ENCODE data around the gene RBM20. TPM values are rescaled to one million over a fixed set of nuclear protein-coding genes. Genes with fewer than 3 reads are reported as not detected.

RBM20 gene
- total RNA-seq, 1 experiment from 2014 or later: 0.17 TPM

GRCh38 chr10:110881905-110882304 lies 237.8 kb downstream of the RBM20 start:
- Histone ChIP-seq H3K4me2 (ENCODE audit: insufficient read depth, insufficient read length, low read length) (no peak overlapping the region), H3K23me2 (ENCODE audit: insufficient read length, low read depth, low read length, poor library complexity, severe bottlenecking) (no peaks in the 10 kb centered on the region), H2AK5ac (ENCODE audit: insufficient read length, low read length) (no peak overlapping the region), H3K56ac (ENCODE audit: insufficient read length, low read depth, low read length) (no peak overlapping the region), H3K9ac (ENCODE audit: extremely low read depth, insufficient read length, low read length) (no peak overlapping the region), H4K8ac (replicated peaks; ENCODE audit: insufficient read length, low read depth, low read length) (no peak overlapping the region), H2AFZ (ENCODE audit: low read length) (no peak overlapping the region), H3T11ph (ENCODE audit: low read length) (no peak overlapping the region), H3K9me3 (ENCODE audit: control insufficient read depth, low read depth, low read length) (no peaks in the 10 kb centered on the region), H2BK15ac (ENCODE audit: low read depth, low read length) (no peak overlapping the region), H2BK5ac (ENCODE audit: insufficient read length, low read length) (no peak overlapping the region), H4K91ac (ENCODE audit: insufficient read length, low read depth, low read length) (no peak overlapping the region), H3K23ac (ENCODE audit: insufficient read length, low read depth, low read length) (no peak overlapping the region), H3K27me3 (ENCODE audit: insufficient read depth, low read length) (no peaks in the 10 kb centered on the region), H3K4me1 (ENCODE audit: insufficient read depth, low read length) (no peaks in the 10 kb centered on the region), H3K79me1 (ENCODE audit: insufficient read depth, low read depth, low read length, poor library complexity, severe bottlenecking) (no peaks in the 10 kb centered on the region), H4K5ac (ENCODE audit: insufficient read length, low read depth, low read length) (no peak overlapping the region), H4K20me1 (ENCODE audit: control insufficient read depth, insufficient read depth, insufficient read length) (no peaks in the 10 kb centered on the region), H3K14ac (ENCODE audit: insufficient read depth, low read length) (no peak overlapping the region), H3K27ac (ENCODE audit: insufficient read length, low read depth, low read length) (no peak overlapping the region), H2BK12ac (ENCODE audit: insufficient read length, low read depth, low read length) (no peak overlapping the region), H2BK120ac (ENCODE audit: low read depth, low read length, poor library complexity, severe bottlenecking) (no peak overlapping the region), H3K79me2 (ENCODE audit: insufficient read depth, low read length) (no peaks in the 10 kb centered on the region), H3K4ac (ENCODE audit: low read depth, low read length) (no peak overlapping the region), H3K18ac (ENCODE audit: insufficient read length, low read depth, low read length) (no peak overlapping the region), H2BK20ac (ENCODE audit: low read depth, low read length, poor library complexity, severe bottlenecking) (no peak overlapping the region)
- H3K27ac Mint-ChIP-seq: no peak overlapping the region
- no peak for TF ChIP-seq CTCF (conservative IDR thresholded peaks at IDR 0.05)
- H3K27me3 Mint-ChIP-seq (ENCODE audit: low read depth): no peaks in the 10 kb centered on the region
- WGBS (ENCODE audit: extremely low coverage, insufficient read length, low lambda C conversion rate): no CpG with 5 or more reads among the region's 4 CpGs
- no peaks in the 10 kb centered on the region for H3K4me1 Mint-ChIP-seq
- peaks cover 0 to 31% (median 10%) of the 10 kb centered on the region in 3 experiments; a peak in 4 of 7 replicates for H3K36me3 Mint-ChIP-seq (ENCODE audit: insufficient read depth in 1 of 3, low read depth in 3 of 3)
- no peak for DNase-seq
- H3K9me3 Mint-ChIP-seq: no peaks in the 10 kb centered on the region
- no peak overlapping the region for H3K4me3 Mint-ChIP-seq
